Type B pancreatic cell (in vitro differentiated cells): ENCODE results near the gene EXOC4. TPM values are rescaled to one million over a fixed set of nuclear protein-coding genes. Genes with fewer than 3 reads are reported as not detected.

Experiments
- DNase-seq: peaks from one replicate; pipeline ENCODE4 v3.0.0; 2021; ENCODE audit warnings: mixed read lengths; ENCODE audit not compliant: unreplicated experiment; ENCODE audit errors: extremely low spot score
- H3K27ac Mint-ChIP-seq: 2 replicates; pipeline ENCODE4 v1.8.0; 2021; ENCODE audit warnings: mild to moderate bottlenecking, mixed read lengths
- H3K27me3 Mint-ChIP-seq: 2 replicates; pipeline ENCODE4 v1.8.0; 2021; ENCODE audit warnings: mixed read lengths
- H3K36me3 Mint-ChIP-seq: 2 replicates; pipeline ENCODE4 v1.8.0; 2021; ENCODE audit warnings: mixed read lengths
- H3K4me1 Mint-ChIP-seq: one replicate; pipeline ENCODE4 v1.8.0; 2021; ENCODE audit warnings: mixed read lengths; ENCODE audit not compliant: unreplicated experiment
- H3K4me3 Mint-ChIP-seq: 2 replicates; pipeline ENCODE4 v1.8.0; 2021; ENCODE audit warnings: mild to moderate bottlenecking, mixed read lengths
- H3K9me3 Mint-ChIP-seq: 2 replicates; pipeline ENCODE4 v1.8.0; 2021; ENCODE audit warnings: mixed read lengths
- CTCF ChIP-seq: fragments of 200-600 bp; sonication (generic); conservative IDR thresholded peaks from 2 replicates; pipeline ENCODE4 v1.5.0; 2021; ENCODE audit warnings: antibody characterized with exemption, mild to moderate bottlenecking
- total RNA-seq: library from RNA; stranded (reverse); gene quantifications from 2 replicates; pipeline ENCODE4 v1.2.1, GENCODE V29; 2021; ENCODE audit warnings: low replicate concordance

Gene EXOC4
- total RNA-seq, 1 donor from 2014 or later, result 95.5 TPM

- Mint-ChIP-seq H3K27me3 (no peaks in the 10 kb centered on the region), H3K9me3 (no peaks in the 10 kb centered on the region), H3K4me1 (no peaks in the 10 kb centered on the region), H3K27ac (no peak overlapping the region), H3K36me3 (no peaks in the 10 kb centered on the region), H3K4me3 (no peak overlapping the region)
- DNase-seq, result no peak
- TF ChIP-seq CTCF, result no peak
Measured at GRCh38 chr7:133709036-133709880, 456.4 kb downstream of the EXOC4 start.

DNA sequence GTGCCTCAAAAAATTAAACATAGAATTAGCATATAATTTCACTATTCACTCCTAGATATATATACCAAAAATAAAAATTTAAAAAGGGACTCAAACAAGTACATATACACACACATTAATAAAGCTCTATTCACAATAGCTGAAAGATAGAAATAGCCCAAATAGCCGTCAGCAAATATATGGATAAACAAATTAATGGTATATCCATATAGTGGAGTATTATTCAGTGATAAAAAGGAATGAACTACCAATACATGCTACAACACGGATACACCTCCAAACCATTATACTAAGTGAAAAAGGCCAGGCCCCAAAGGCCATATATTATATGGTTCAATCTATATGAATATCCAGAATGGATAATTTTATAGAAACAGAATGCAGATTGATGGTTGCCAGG, 459.7 kb downstream of the EXOC4 start:
- Mint-ChIP-seq H3K4me3 (no peak overlapping the region), H3K4me1 (no peaks in the 10 kb centered on the region), H3K27me3 (no peaks in the 10 kb centered on the region), H3K9me3 (no peaks in the 10 kb centered on the region), H3K36me3 (peaks cover 5% of the 10 kb centered on the region), H3K27ac (no peak overlapping the region)
- no peak for DNase-seq
- no peak for TF ChIP-seq CTCF

- Mint-ChIP-seq H3K27me3 (no peaks in the 10 kb centered on the region), H3K27ac (no peak overlapping the region), H3K36me3 (peaks cover 5% of the 10 kb centered on the region), H3K4me3 (no peak overlapping the region), H3K4me1 (no peaks in the 10 kb centered on the region), H3K9me3 (no peaks in the 10 kb centered on the region)
- TF ChIP-seq CTCF, result no peak
- DNase-seq, result no peak
Measured at GRCh38 chr7:133714654-133715053, 461.8 kb downstream of the EXOC4 start.

GRCh38 chr7:133718131-133718530, 465.3 kb downstream of the EXOC4 start:
- Mint-ChIP-seq H3K27ac (no peak overlapping the region), H3K36me3 (peaks cover 5% of the 10 kb centered on the region), H3K4me3 (no peak overlapping the region), H3K4me1 (no peaks in the 10 kb centered on the region), H3K9me3 (no peaks in the 10 kb centered on the region), H3K27me3 (no peaks in the 10 kb centered on the region)
- TF ChIP-seq CTCF, result no peak
- no peak for DNase-seq

- no peak for TF ChIP-seq CTCF
- no peaks in the 10 kb centered on the region for H3K4me1 Mint-ChIP-seq
- no peak for DNase-seq
- no peak overlapping the region for H3K27ac Mint-ChIP-seq
- H3K9me3 Mint-ChIP-seq, result no peaks in the 10 kb centered on the region
- peaks cover 5% of the 10 kb centered on the region for H3K36me3 Mint-ChIP-seq
- H3K27me3 Mint-ChIP-seq, result peaks cover 6% of the 10 kb centered on the region
- H3K4me3 Mint-ChIP-seq, result no peak overlapping the region
Measured at GRCh38 chr7:133723044-133723443, 470.2 kb downstream of the EXOC4 start.
